Right renal pelvis (tissue), 4 donors: ENCODE results near the gene RAB7A. TPM values are rescaled to one million over a fixed set of nuclear protein-coding genes. Genes with fewer than 3 reads are reported as not detected.
"Not testable (repeated sequence)": the region's sequence is repeated elsewhere in the genome, so short reads cannot be mapped to it uniquely, and the experiment has no call there.

Experiments used
- DNase-seq, 4 donors: peaks; one replicate each; pipeline ENCODE4 v3.0.0-alpha.2; 2013; ENCODE audit warnings: low read depth in 4 of 4, low spot score in 3 of 4, missing footprints in 1 of 4
- polyA plus RNA-seq, 4 donors: library from polyadenylated mRNA; unstranded; fragments of 120-200 nt; gene quantifications; one replicate each; pipeline ENCODE4 v1.2.1, GENCODE V29; 2013; ENCODE audit not compliant: insufficient read length in 4 of 4

RAB7A gene
- polyA plus RNA-seq, 4 donors, result 242 to 320 (median 290) TPM

- DNase-seq, result no peak
These were observed 16.3 kb upstream of the RAB7A start for GRCh38 chr3:128709506-128710210.

- DNase-seq, result no peak
These were observed 15.1 kb upstream of the RAB7A start for GRCh38 chr3:128710816-128711433.

GRCh38 chr3:128712848-128713247 is 13.1 kb upstream of the RAB7A start:
- no peak for DNase-seq

- DNase-seq, result no peak
These were observed 11.0 kb upstream of the RAB7A start for GRCh38 chr3:128714887-128715491.

GRCh38 chr3:128718892-128719291 is 7.1 kb upstream of the RAB7A start:
- DNase-seq, result not testable (repeated sequence)

- DNase-seq, result no peak
These were observed 5.1 kb upstream of the RAB7A start for GRCh38 chr3:128720891-128721290.

GRCh38 chr3:128723477-128723876 is 2.5 kb upstream of the RAB7A start:
- no peak for DNase-seq

- no peak for DNase-seq
These were observed 398 bp upstream of the RAB7A start for GRCh38 chr3:128725547-128726022.

- no peak for DNase-seq
These were observed 1.1 kb downstream of the RAB7A start for GRCh38 chr3:128727059-128727458.

- DNase-seq, result no peak
These were observed 1.5 kb downstream of the RAB7A start for GRCh38 chr3:128727485-128727884.

- no peak for DNase-seq
These were observed 2.0 kb downstream of the RAB7A start for GRCh38 chr3:128727996-128728395.

GRCh38 chr3:128728521-128728920 is 2.5 kb downstream of the RAB7A start:
- DNase-seq, result not testable (repeated sequence)

GRCh38 chr3:128730471-128730870 is 4.5 kb downstream of the RAB7A start:
- no peak for DNase-seq

- DNase-seq, result no peak
These were observed 8.7 kb downstream of the RAB7A start for GRCh38 chr3:128734523-128735189.

- DNase-seq, result no peak
These were observed 9.3 kb downstream of the RAB7A start for GRCh38 chr3:128735287-128735686.

GRCh38 chr3:128735884-128736283 is 9.9 kb downstream of the RAB7A start:
- DNase-seq, result no peak

GRCh38 chr3:128736601-128737000 is 10.6 kb downstream of the RAB7A start:
- DNase-seq, result no peak

- no peak for DNase-seq
These were observed 14.6 kb downstream of the RAB7A start for GRCh38 chr3:128740621-128741020.

GRCh38 chr3:128742821-128743594 is 17.0 kb downstream of the RAB7A start:
- no peak for DNase-seq

- DNase-seq, result no peak
These were observed 19.8 kb downstream of the RAB7A start for GRCh38 chr3:128745742-128746141.

GRCh38 chr3:128746881-128747280 is 20.9 kb downstream of the RAB7A start:
- no peak for DNase-seq
